Skin epidermis (tissue), 12 donors: ENCODE measurements around the gene VAMP7.
"Not testable (repeated sequence)": the region's sequence is repeated elsewhere in the genome, so short reads cannot be mapped to it uniquely, and the experiment has no call there.

Source experiments
- H3K27ac ChIP-seq, 21 experiments: fragments of 200-600 bp; sonication (generic) in 11 of 21; one replicate each; pipeline ENCODE4 v1.5.0; 2020; ENCODE audit warnings: mild to moderate bottlenecking in 3 of 21, inconsistent platforms in 2 of 21, moderate library complexity in 2 of 21
- H3K4me3 ChIP-seq, 7 experiments: fragments of 200-600 bp; sonication (generic) in 2 of 7; one replicate each; pipeline ENCODE4 v1.5.0; 2020; ENCODE audit warnings: inconsistent platforms in 2 of 7, mild to moderate bottlenecking in 2 of 7, moderate library complexity in 1 of 7

Gene VAMP7

DNA sequence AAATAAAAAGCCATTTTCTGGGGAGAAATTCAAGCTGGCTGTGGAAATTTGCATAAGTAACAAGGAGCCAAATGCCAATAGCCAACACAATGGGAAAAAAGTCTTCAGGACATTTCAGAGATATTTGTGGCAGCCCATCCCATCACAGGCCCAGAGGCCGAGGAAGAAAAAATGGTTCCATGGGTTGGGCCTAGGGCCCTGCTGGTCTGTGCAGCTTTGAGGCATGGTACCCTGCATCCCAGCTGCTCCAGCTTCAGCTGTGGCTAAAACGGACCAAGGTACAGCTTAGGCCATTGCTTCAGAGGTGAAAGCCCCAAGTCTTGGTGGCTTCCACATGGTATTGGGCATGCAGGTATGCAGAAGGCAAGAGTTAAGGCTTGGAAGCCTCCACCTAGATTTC, 102.2 kb downstream of the VAMP7 start:
- no peak overlapping the region for H3K4me3 ChIP-seq
- no peak overlapping the region for H3K27ac ChIP-seq

DNA sequence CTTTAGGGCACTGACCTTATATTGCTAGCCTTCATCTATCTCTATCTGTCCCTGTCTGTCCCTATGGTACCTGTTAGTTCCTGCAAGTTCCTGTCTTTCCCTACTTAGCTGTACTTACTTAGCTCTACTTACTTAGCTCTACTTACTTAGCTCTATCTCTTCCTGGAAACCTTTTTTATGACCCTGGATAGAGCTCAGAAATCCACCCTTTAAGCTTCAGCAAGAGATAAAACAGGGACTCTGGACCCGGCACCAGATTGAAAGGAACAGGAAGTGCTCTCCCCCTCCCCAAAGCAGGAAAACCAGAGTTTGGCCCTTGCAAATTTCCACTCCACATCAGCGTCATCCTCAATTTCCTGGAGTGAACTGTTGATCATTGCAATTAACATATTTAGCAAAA, 104.1 kb downstream of the VAMP7 start:
- H3K4me3 ChIP-seq: no peak overlapping the region
- H3K27ac ChIP-seq: no peak overlapping the region

DNA sequence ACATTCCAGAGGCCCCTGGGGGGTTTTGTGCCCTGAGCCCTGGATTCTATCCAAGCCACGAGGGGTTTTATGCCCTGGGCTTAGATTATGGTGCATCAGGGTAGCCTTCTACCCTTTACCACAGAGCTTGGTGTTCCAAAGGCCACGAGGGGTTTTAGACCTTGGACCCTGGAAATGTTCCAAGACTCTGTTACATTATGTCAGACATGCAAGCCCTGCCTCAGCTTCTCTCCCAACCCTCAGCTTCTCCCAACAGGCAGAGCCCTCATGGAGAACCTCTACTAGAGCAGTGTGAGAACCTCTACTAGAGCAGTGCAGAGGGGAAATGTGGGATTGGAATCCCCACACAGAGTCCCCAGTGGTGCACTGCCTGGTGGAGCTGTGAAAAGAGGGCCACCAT, 105.8 kb downstream of the VAMP7 start:
- not testable (repeated sequence) for H3K4me3 ChIP-seq, H3K27ac ChIP-seq

DNA sequence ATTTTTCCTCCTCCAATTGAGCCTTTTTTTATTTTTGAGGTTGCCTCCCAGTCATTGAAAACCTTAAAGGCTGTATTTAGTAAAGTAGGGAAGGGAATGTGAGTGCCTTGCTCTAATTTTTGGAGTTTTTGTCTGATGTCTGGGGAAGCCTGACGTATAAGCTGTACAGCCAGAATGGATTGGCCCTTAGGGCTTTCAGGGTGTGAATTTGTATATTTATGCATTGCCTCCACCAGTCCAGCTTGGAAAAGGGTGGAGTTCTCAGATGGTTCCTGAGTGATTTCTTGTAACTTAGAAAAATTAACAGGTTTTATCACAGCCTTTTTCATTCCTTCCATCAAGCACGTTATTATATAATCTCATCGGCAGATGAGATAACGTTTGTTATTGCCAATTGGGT, 107.7 kb downstream of the VAMP7 start:
- Histone ChIP-seq H3K27ac (no peak overlapping the region), H3K4me3 (no peak overlapping the region)
